ENCODE results near the gene RBM15.
A peak's percentile ranks its signal among the peaks of the same experiment; 100 is the strongest.

RBM15 gene

DNA sequence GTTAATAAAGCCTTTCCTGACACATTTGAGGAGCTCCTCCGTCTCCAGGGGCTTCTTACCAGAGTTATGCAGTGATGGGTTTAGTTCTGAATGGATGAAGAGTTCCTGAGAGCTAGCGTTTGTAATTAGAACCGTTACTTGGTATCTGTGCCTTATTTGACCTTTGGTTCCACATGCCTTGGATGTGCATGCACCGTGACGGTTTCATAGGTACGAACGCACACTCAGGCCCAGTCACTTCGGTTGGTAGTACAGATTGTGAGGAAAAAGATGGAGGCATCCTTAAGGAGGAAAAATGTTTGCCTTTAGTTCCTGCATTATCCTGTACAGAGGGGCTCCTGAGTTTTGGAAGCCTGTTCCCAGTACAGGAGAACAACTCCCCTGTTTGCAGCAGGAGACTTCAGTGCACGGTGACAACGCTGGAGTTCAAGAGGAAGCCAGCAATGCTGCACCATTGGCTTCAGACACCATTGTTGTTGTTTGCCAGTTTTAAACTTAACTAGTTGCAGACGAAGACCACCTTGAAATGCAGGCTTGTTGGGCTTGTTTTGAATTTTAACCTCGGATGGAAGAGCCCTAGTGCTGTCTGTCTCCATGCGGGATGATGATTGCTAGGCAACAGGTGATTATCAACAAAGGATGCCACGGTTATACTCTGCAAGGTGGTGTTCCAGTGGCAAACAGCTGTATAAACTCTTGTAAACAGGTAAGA is 8.2 kb downstream of the RBM15 start:
- peak; percentile 18 for DNase-seq (ENCODE audit: low read depth)
- peak overlapping the region; percentile 15; the same call in 1 of the 2 replicates for H3K4me3 ChIP-seq (ENCODE audit: low read depth, low read length)
- TF ChIP-seq, protein P1, sequence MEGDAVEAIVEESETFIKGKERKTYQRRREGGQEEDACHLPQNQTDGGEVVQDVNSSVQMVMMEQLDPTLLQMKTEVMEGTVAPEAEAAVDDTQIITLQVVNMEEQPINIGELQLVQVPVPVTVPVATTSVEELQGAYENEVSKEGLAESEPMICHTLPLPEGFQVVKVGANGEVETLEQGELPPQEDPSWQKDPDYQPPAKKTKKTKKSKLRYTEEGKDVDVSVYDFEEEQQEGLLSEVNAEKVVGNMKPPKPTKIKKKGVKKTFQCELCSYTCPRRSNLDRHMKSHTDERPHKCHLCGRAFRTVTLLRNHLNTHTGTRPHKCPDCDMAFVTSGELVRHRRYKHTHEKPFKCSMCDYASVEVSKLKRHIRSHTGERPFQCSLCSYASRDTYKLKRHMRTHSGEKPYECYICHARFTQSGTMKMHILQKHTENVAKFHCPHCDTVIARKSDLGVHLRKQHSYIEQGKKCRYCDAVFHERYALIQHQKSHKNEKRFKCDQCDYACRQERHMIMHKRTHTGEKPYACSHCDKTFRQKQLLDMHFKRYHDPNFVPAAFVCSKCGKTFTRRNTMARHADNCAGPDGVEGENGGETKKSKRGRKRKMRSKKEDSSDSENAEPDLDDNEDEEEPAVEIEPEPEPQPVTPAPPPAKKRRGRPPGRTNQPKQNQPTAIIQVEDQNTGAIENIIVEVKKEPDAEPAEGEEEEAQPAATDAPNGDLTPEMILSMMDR (IDR thresholded peaks at IDR 0.05; ENCODE audit: low read depth, low read length, missing control alignments), result no peak

DNA sequence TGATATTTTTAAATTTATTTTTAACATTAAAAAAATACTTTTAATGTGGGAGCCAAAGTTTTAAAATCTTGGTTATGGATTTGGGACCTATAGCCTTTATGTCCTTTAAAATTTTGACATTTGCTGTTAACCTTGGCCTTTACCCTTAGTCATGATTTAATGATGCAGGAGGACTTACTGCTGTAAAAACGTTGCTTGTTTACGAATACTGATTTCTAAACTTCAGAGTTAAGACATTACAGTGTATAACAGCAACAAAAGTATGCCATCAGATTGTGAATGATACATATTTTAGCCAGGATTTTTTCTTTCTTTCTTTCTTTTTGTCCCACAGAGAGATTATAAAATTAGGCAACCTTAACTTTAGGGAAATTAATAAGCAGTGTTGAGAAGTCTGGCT is 8.9 kb downstream of the RBM15 start:
- DNase-seq (ENCODE audit: low read depth), result no peak
- TF ChIP-seq, protein P1 (IDR thresholded peaks at IDR 0.05; ENCODE audit: low read depth, low read length, missing control alignments), result no peak
- no peak overlapping the region; the same call in 1 of the 2 replicates for H3K4me3 ChIP-seq (ENCODE audit: low read depth, low read length)

DNA sequence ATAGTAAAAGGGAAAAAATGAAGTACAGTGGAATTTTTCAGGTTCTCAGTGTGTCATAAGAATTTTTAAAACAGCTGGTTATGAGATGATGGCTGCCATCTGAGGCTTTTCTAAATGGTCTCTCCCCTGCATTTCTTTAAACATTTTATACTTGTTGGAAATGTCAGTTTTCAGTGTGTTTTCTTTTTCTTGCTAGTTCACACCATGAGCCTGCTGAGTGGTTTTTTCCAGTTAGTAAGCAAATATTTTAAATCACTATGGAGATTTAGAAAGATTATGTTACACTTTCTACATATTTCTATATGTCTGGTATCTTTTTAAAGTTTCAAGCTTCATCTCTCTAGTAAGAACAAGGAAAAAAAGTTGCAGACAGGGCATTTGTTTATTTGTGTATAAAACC is 9.6 kb downstream of the RBM15 start:
- TF ChIP-seq, protein P1 (IDR thresholded peaks at IDR 0.05; ENCODE audit: low read depth, low read length, missing control alignments), result no peak
- H3K4me3 ChIP-seq (ENCODE audit: low read depth, low read length), result no peak overlapping the region; the same call in 1 of the 2 replicates
- DNase-seq (ENCODE audit: low read depth), result no peak

DNA sequence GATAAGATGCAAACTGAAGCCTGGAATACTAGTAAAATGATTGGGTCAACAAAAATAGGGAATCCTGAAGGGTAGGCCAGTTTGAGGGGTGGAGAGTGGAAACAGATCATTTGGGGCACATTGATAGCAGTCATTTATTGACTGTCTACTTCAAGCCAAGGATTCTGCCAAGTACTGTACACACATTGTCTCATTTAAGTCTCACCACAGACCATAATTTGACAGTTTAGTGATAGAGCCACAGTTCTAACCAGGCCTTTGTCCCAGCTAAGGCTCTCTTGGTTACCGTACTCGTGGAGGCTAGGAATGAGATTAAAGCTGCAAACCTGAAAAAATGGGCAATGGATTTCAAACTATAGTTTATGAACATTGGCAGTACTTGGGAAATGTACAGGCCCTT is 11.2 kb downstream of the RBM15 start:
- no peak for DNase-seq (ENCODE audit: low read depth)
- no peak overlapping the region; the same call in 1 of the 2 replicates for H3K4me3 ChIP-seq (ENCODE audit: low read depth, low read length)
- TF ChIP-seq, protein P1 (IDR thresholded peaks at IDR 0.05; ENCODE audit: low read depth, low read length, missing control alignments), result no peak

DNA sequence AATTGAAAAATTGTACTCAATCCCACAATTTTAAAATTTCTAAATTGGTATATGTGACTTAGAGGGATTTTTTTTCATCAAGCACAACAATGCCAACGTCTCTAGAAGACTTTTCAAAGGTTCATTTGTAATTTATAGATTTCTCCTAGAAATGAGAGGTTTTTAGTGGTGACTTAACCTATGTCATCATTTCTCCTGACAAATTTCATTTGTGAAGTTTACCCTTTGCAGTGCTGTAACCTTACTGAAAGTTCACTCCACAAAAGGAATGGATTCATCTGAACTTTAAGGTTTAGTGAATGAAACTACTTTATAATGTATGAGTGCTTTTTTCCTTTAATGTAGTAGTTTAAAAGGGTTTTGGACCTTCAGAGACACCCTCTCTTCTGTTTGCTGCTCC is 16.1 kb downstream of the RBM15 start:
- TF ChIP-seq, protein P1 (IDR thresholded peaks at IDR 0.05; ENCODE audit: low read depth, low read length, missing control alignments), result no peak
- DNase-seq (ENCODE audit: low read depth), result no peak
- H3K4me3 ChIP-seq (ENCODE audit: low read depth, low read length), result no peak overlapping the region

DNA sequence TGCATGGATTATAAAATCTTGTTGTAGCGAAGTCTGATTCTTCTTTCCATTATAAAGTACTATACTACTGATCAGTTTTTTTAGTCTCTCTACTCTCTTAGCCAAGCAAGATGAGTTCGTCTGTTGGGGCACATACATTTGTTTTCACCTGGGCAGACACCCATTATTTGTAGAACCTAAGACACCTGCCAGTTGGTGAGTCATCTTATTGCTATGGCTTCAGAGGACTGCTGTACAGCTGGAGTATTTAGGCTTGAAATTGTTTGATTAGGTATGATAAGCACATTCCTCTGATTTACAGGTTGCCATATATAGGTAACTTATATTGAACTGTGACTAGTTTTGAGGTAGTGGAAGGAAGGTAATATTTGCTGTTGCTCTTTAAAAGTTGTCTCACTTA is 17.2 kb downstream of the RBM15 start:
- H3K4me3 ChIP-seq (ENCODE audit: low read depth, low read length), result no peak overlapping the region
- DNase-seq (ENCODE audit: low read depth), result no peak
- TF ChIP-seq, protein P1 (IDR thresholded peaks at IDR 0.05; ENCODE audit: low read depth, low read length, missing control alignments), result no peak

DNA sequence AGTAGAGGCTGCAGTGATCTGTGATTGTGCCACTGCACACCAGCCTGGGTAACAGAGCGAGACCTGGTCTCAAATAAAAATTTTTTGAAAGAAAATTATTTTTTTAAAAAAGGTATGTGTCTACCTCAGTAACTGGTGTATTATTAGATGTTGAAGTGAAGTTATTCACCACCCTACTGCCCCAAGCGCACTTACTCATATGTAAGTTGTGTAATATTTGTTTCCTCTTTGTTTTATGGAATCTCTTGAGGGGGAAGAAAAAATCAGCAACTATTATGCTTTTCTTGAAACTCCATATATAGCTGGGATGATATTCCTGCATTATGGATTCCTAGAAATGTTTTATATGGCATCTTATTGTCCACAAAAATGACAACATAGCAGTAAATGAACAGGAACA is 21.3 kb downstream of the RBM15 start:
- TF ChIP-seq, protein P1 (IDR thresholded peaks at IDR 0.05; ENCODE audit: low read depth, low read length, missing control alignments), result no peak
- DNase-seq (ENCODE audit: low read depth), result no peak

More for the DNA sequence above, 21.3 kb downstream of the RBM15 start:
- H3K4me3 ChIP-seq (ENCODE audit: low read depth, low read length), result no peak overlapping the region

Data from GM12864 (cell line).